OCI-LY3 (cell line): ENCODE measurements around the gene LEFTY2.
"Not testable (repeated sequence)": the region's sequence is repeated elsewhere in the genome, so short reads cannot be mapped to it uniquely, and the experiment has no call there.

Source experiments
- H2AFZ ChIP-seq: fragments of 200-600, 300-600 bp; shearing (Covaris generic); 2 replicates; pipeline ENCODE4 v1.6.0; 2014; ENCODE audit warnings: antibody characterized with exemption, low read depth, low read length
- H3K27ac ChIP-seq: fragments of 200-600, 300-600 bp; sonication (generic); 2 replicates; pipeline ENCODE4 v1.5.1; 2014; ENCODE audit warnings: mild to moderate bottlenecking, low read length, moderate library complexity, mixed read lengths
- H3K27me3 ChIP-seq: fragments of 200-600, 300-600 bp; sonication (generic); 2 replicates; pipeline ENCODE4 v1.6.1; 2014; ENCODE audit warnings: low read depth, low read length, mixed read lengths
- H3K36me3 ChIP-seq: fragments of 200-600, 300-600 bp; sonication (generic); replicated peaks from 2 replicates; pipeline ENCODE3; 2014; ENCODE audit warnings: low read depth, low read length, mixed read lengths
- H3K4me1 ChIP-seq: fragments of 300-600, 200-600 bp; sonication (generic); 2 replicates; pipeline ENCODE4 v1.6.1; 2014; ENCODE audit warnings: low read length, mixed read lengths
- H3K4me2 ChIP-seq: fragments of 200-600, 300-600 bp; sonication (generic); 2 replicates; pipeline ENCODE4 v1.6.1; 2014; ENCODE audit warnings: low read length, mixed read lengths
- H3K4me3 ChIP-seq: fragments of 300-600, 200-600 bp; sonication (generic); 2 replicates; pipeline ENCODE4 v1.5.1; 2014; ENCODE audit warnings: antibody characterized with exemption, mild to moderate bottlenecking, low read length, moderate library complexity
- H3K79me2 ChIP-seq: fragments of 300-600, 200-600 bp; shearing (Covaris generic); 2 replicates; pipeline ENCODE4 v1.6.1; 2014; ENCODE audit warnings: mild to moderate bottlenecking, low read length, mixed read lengths
- H3K9ac ChIP-seq: fragments of 300-600, 200-600 bp; shearing (Covaris generic); 2 replicates; pipeline ENCODE4 v1.6.0; 2014; ENCODE audit warnings: mild to moderate bottlenecking, low read length, moderate library complexity
- H3K9me3 ChIP-seq: fragments of 200-600, 300-600 bp; shearing (Covaris generic); 2 replicates; pipeline ENCODE4 v1.6.1; 2014; ENCODE audit warnings: low read length, mixed read lengths; ENCODE audit not compliant: insufficient read depth
- H4K20me1 ChIP-seq: fragments of 200-600, 300-600 bp; sonication (generic); 2 replicates; pipeline ENCODE4 v1.6.1; 2016; ENCODE audit warnings: low read length, mixed read lengths; ENCODE audit not compliant: insufficient read depth
- CTCF ChIP-seq: fragments of 200-600, 300-600 bp; sonication (generic); IDR thresholded peaks from 2 replicates; pipeline ENCODE4 v1.5.1; 2014; ENCODE audit warnings: antibody characterized with exemption, low read length, low read depth
- EZH2phosphoT487 ChIP-seq: fragments of 200-600 bp; shearing (Covaris generic); IDR thresholded peaks from 2 replicates; pipeline ENCODE4 v1.6.1; 2018; ENCODE audit warnings: antibody characterized with exemption, mixed run types, low read depth

Gene LEFTY2

DNA sequence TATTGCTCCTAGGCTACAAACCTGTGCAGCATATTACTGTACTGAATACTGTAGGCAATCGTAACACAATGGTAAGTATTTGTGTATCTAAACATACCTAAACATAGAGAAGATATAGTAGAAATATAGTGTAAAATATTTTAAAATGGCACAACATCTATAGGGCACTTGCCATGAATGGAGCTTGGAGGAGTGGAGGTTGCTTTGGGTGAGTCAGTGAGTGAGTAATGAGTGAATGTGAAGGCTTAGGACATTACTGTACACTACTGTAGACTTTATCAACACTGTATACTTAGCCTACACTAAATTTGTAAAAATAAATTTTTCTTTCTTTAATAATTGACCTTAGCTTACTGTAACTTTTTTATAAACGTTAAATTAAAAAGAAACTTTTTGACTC lies 7.9 kb downstream of the LEFTY2 start:
- Histone ChIP-seq H2AFZ (no peak overlapping the region), H3K79me2 (no peaks in the 10 kb centered on the region), H3K9ac (no peak overlapping the region), H3K4me3 (no peak overlapping the region), H3K36me3 (no peaks in the 10 kb centered on the region), H3K27ac (no peak overlapping the region), H3K27me3 (no peaks in the 10 kb centered on the region), H3K4me1 (no peaks in the 10 kb centered on the region), H3K4me2 (no peak overlapping the region), H3K9me3 (no peaks in the 10 kb centered on the region), H4K20me1 (no peaks in the 10 kb centered on the region)
- TF ChIP-seq EZH2phosphoT487 = no peak
- no peak for TF ChIP-seq CTCF

DNA sequence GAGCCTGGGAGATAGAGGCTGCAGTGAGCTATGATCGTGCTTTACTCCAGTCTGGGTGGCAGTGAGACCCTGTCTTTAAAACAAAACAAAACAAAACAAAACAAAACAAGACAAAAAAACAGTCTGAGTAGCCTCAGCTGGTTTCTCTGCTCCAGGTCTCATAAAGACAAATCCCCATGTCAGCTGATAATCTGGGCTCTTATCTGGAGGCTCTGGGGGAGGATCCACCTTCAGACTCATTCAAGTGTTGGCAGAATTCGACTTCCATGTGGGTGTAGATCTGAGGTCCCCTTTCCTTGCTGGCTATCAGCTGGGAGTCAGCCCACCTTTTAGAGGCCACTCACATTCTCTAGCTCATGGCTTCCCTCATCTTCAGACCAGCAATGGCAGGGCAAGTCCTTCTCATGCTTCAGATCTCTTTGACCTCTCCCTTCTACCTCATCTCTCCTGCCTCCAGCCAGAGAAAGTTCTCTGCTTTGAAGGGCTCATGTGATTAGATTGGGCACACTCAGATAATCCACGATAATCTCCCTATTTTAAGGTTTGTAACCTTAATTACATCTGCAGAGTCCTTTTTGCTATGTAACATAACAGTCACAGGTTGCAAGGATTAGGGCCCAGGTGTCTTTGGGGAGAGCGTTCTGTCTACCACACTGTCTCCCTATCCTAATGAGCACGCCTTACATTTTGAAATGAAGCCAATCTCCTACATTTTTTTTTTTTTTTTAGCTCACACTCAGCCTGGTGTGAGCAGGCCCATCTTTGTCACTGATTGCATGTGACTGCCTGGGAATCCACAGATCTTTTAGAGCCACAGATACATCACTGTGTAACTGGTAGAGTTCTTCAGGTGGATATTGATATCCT lies 9.5 kb downstream of the LEFTY2 start:
- Histone ChIP-seq H3K9me3 (no peaks in the 10 kb centered on the region), H3K27ac (no peak overlapping the region), H2AFZ (0 out of 2 replicates have a peak overlapping the region, but pooled peaks have one; percentile 58), H3K4me2 (no peak overlapping the region), H3K36me3 (no peaks in the 10 kb centered on the region), H3K4me1 (no peaks in the 10 kb centered on the region), H3K9ac (no peak overlapping the region), H3K4me3 (no peak overlapping the region), H4K20me1 (no peaks in the 10 kb centered on the region), H3K79me2 (no peaks in the 10 kb centered on the region), H3K27me3 (no peaks in the 10 kb centered on the region)
- TF ChIP-seq CTCF (no peak), EZH2phosphoT487 (no peak)

DNA sequence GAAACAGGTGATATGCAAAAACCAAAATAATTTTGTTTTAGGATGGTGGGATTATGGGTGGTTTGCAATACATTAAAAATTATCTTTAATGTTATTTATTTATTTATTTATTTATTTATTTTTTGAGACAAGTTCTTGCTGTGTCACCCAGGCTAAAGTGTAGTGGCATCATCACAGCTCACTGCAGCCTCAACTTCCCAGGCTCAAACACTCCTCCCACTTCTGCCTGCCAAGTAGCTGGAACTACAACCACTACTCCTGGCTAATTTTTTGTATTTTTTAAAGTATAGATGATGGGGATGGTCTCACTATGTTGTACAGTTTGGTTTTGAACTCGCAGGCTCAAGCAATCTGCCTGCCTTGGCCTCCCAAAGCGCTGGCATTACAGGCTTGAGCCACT lies 10.5 kb downstream of the LEFTY2 start:
- H2AFZ ChIP-seq = no peak overlapping the region

GRCh38 chr1:225929462-225929861 lies 11.6 kb downstream of the LEFTY2 start:
- not testable (repeated sequence) for H3K27me3 ChIP-seq, H2AFZ ChIP-seq, H3K9me3 ChIP-seq, H3K79me2 ChIP-seq, H4K20me1 ChIP-seq, H3K4me2 ChIP-seq, H3K9ac ChIP-seq, H3K4me1 ChIP-seq, H3K4me3 ChIP-seq, H3K36me3 ChIP-seq, H3K27ac ChIP-seq

More for the DNA sequence above, 10.5 kb downstream of the LEFTY2 start:
- H3K36me3 ChIP-seq = no peaks in the 10 kb centered on the region
- no peaks in the 10 kb centered on the region for H3K79me2 ChIP-seq
- TF ChIP-seq EZH2phosphoT487 (no peak), CTCF (no peak)
- H3K9me3 ChIP-seq = no peaks in the 10 kb centered on the region
- H3K27ac ChIP-seq = no peak overlapping the region
- H3K4me1 ChIP-seq = no peaks in the 10 kb centered on the region
- no peak overlapping the region for H3K4me3 ChIP-seq
- no peaks in the 10 kb centered on the region for H4K20me1 ChIP-seq
- H3K9ac ChIP-seq = no peak overlapping the region
- H3K27me3 ChIP-seq = no peaks in the 10 kb centered on the region
- no peak overlapping the region for H3K4me2 ChIP-seq
